ENCODE data around the gene TBCCD1.

TBCCD1 gene, protein sequence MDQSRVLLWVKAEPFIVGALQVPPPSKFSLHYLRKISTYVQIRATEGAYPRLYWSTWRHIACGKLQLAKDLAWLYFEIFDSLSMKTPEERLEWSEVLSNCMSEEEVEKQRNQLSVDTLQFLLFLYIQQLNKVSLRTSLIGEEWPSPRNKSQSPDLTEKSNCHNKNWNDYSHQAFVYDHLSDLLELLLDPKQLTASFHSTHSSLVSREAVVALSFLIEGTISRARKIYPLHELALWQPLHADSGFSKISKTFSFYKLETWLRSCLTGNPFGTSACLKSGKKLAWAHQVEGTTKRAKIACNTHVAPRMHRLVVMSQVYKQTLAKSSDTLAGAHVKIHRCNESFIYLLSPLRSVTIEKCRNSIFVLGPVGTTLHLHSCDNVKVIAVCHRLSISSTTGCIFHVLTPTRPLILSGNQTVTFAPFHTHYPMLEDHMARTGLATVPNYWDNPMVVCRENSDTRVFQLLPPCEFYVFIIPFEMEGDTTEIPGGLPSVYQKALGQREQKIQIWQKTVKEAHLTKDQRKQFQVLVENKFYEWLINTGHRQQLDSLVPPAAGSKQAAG

DNA sequence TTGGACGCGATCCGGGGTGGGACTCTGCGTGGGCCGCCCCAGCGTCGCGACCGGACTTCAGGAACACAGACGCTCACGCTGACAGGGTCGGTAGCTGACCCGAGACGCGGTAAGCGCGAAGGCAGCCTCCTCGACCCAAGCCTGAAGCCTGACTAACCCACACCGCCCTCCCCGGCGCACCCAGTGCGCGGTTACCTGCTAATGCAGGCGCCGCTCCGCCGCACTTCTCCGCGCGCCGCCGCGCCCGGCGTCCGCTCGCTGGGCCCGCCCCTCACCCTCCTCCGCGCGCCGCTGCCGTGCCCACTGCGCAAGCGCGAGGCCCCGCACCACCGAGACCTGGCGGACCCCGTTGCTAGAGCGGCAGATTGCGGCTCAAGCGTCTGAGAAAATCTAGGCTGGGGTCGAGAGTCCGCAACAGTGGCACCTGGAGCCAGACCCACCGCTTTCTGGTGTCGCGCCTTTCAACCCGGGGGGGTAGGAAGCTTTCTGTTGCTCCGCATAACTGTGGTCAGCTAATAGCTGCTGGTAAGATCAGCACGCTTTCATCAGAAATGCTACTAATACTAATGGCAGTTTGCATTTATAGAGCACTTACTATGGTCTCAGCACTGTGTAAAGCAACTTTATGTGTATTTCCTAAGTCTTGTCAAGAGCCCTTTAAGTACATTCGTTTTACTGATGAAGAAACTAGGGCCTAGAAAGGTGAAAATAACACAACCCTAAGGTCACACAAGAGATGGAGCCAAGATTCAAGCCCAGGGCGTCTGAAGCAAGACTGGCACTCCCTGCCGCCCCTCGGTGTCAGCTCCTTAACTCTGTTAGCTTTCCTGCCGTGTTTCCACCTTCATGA, at the start of gene TBCCD1:
TBCCD1 (minus strand) TSS at position 268 of the 850 bp plus-strand sequence. CDS start 3,010 bp downstream, outside the sequence.
- TF ChIP-seq SUZ12 (IDR thresholded peaks at IDR 0.05) (no peak), NFRKB (IDR thresholded peaks at IDR 0.05) (no peak), SP1 (IDR thresholded peaks at IDR 0.05) (no peak), LEF1 (IDR thresholded peaks at IDR 0.05; ENCODE audit: borderline replicate concordance) (no peak), FOXA1 (IDR thresholded peaks at IDR 0.05) (no peak), CTBP1 (IDR thresholded peaks at IDR 0.05; ENCODE audit: borderline replicate concordance) (no peak), ARNT (IDR thresholded peaks at IDR 0.05) (no peak), ZNF384 (IDR thresholded peaks at IDR 0.05) (no peak), FOXM1 (IDR thresholded peaks at IDR 0.05; ENCODE audit: borderline replicate concordance) (no peak), TARDBP (IDR thresholded peaks at IDR 0.05) (no peak), ELF4 (IDR thresholded peaks at IDR 0.05) (no peak)
- TF ChIP-seq, protein P1, sequence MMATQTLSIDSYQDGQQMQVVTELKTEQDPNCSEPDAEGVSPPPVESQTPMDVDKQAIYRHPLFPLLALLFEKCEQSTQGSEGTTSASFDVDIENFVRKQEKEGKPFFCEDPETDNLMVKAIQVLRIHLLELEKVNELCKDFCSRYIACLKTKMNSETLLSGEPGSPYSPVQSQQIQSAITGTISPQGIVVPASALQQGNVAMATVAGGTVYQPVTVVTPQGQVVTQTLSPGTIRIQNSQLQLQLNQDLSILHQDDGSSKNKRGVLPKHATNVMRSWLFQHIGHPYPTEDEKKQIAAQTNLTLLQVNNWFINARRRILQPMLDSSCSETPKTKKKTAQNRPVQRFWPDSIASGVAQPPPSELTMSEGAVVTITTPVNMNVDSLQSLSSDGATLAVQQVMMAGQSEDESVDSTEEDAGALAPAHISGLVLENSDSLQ (IDR thresholded peaks at IDR 0.05), result no peak
- POLR2A ChIA-PET, result interaction anchor here (0.7 to 1.2 kb wide), 4 partner anchors 25 to 624 kb away, joined by 3 to 4 read pairs (median 3); partner anchors contain the start of gene EIF4A2
- CTCF ChIA-PET, result no interaction called here
- DNase-seq (ENCODE audit: extremely low spot score), result peak; percentile 82

DNA sequence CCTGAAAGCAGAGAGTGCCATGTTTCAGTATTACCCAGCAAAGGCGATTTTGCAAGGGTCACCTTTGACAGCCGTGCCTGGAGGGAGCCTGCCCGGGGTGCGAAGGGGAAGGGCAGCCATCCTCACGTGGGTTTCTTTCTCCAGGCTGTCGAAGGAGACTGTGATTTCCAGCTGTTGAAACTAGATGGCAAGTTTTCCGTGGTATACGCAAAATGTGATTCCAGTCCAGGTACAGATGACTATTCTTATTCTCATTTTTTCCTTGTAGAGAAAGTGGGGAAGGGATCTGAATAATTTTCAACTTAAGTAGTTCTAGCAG, 49.1 kb upstream of the TBCCD1 start:
- ChIA-PET CTCF (interaction anchor here (0.6 to 1.5 kb wide), 4 partner anchors 15 to 205 kb away, joined by 3 to 5 read pairs (median 4); no protein-coding TSS in a partner anchor), POLR2A (interaction anchor here (1.9 kb wide), 1 partner anchor 167 kb away, joined by 9 read pairs; the partner anchor contains the start of gene EIF4A2)
- DNase-seq (ENCODE audit: extremely low spot score), result no peak
- TF ChIP-seq L3MBTL2 (conservative IDR thresholded peaks at IDR 0.05) (no peak), FOXM1 (IDR thresholded peaks at IDR 0.05; ENCODE audit: borderline replicate concordance) (no peak), FOXK2 (IDR thresholded peaks at IDR 0.05) (no peak), ELF4 (IDR thresholded peaks at IDR 0.05) (no peak), FOXA1 (IDR thresholded peaks at IDR 0.05) (no peak), ZNF384 (IDR thresholded peaks at IDR 0.05) (no peak), HDGF (IDR thresholded peaks at IDR 0.05; ENCODE audit: borderline replicate concordance) (no peak), ARNT (IDR thresholded peaks at IDR 0.05) (no peak), CTBP1 (IDR thresholded peaks at IDR 0.05; ENCODE audit: borderline replicate concordance) (no peak), SP1 (IDR thresholded peaks at IDR 0.05) (no peak), BHLHE40 (IDR thresholded peaks at IDR 0.05; ENCODE audit: borderline replicate concordance) (no peak), TARDBP (IDR thresholded peaks at IDR 0.05) (no peak), SUZ12 (IDR thresholded peaks at IDR 0.05) (no peak), NFRKB (IDR thresholded peaks at IDR 0.05) (no peak), LEF1 (IDR thresholded peaks at IDR 0.05; ENCODE audit: borderline replicate concordance) (no peak)
- TF ChIP-seq, protein P1 (IDR thresholded peaks at IDR 0.05), result no peak

- ChIA-PET CTCF (interaction anchor here (0.7 to 3.1 kb wide), 12 partner anchors 10 to 647 kb away, joined by 3 to 14 read pairs (median 4); no protein-coding TSS in a partner anchor), POLR2A (interaction anchor here (1.9 kb wide), 1 partner anchor 168 kb away, joined by 9 read pairs; the partner anchor contains the start of gene EIF4A2)
- TF ChIP-seq, protein P1 (IDR thresholded peaks at IDR 0.05), result peak; percentile 30; the same call in 1 of the 2 replicates
- no peak; the same call in 1 of the 2 replicates for TF ChIP-seq L3MBTL2 (conservative IDR thresholded peaks at IDR 0.05)
Observed at GRCh38 chr3:186614597-186615483, 47.7 kb upstream of the TBCCD1 start.

GRCh38 chr3:186614266-186614596, 47.1 kb upstream of the TBCCD1 start:
- CTCF ChIA-PET, result interaction anchor here (0.7 to 3.1 kb wide), 10 partner anchors 11 to 646 kb away, joined by 3 to 14 read pairs (median 4); no protein-coding TSS in a partner anchor
- no peak for DNase-seq (ENCODE audit: extremely low spot score)
- TF ChIP-seq SUZ12 (IDR thresholded peaks at IDR 0.05), result no peak
- no peak for TF ChIP-seq FOXA1 (IDR thresholded peaks at IDR 0.05)
- TF ChIP-seq, protein P1 (IDR thresholded peaks at IDR 0.05), result no peak
- no peak for TF ChIP-seq FOXM1 (IDR thresholded peaks at IDR 0.05; ENCODE audit: borderline replicate concordance)
- no peak for TF ChIP-seq ZNF384 (IDR thresholded peaks at IDR 0.05)
- TF ChIP-seq NFRKB (IDR thresholded peaks at IDR 0.05), result no peak
- TF ChIP-seq LEF1 (IDR thresholded peaks at IDR 0.05; ENCODE audit: borderline replicate concordance), result no peak
- no peak for TF ChIP-seq SP1 (IDR thresholded peaks at IDR 0.05)
- TF ChIP-seq ARNT (IDR thresholded peaks at IDR 0.05), result no peak
- no peak for TF ChIP-seq L3MBTL2 (conservative IDR thresholded peaks at IDR 0.05)
- TF ChIP-seq ELF4 (IDR thresholded peaks at IDR 0.05), result no peak
- no peak for TF ChIP-seq CTBP1 (IDR thresholded peaks at IDR 0.05; ENCODE audit: borderline replicate concordance)
- TF ChIP-seq TARDBP (IDR thresholded peaks at IDR 0.05), result no peak
- TF ChIP-seq BHLHE40 (IDR thresholded peaks at IDR 0.05; ENCODE audit: borderline replicate concordance), result no peak
- no peak for TF ChIP-seq FOXK2 (IDR thresholded peaks at IDR 0.05)
- no peak for TF ChIP-seq HDGF (IDR thresholded peaks at IDR 0.05; ENCODE audit: borderline replicate concordance)
- POLR2A ChIA-PET, result interaction anchor here (1.9 kb wide), 1 partner anchor 169 kb away, joined by 9 read pairs; the partner anchor contains the start of gene EIF4A2

More at GRCh38 chr3:186614597-186615483, 47.7 kb upstream of the TBCCD1 start:
- peak; percentile 75 for DNase-seq (ENCODE audit: extremely low spot score)

Data from HEK293T (cell line).